Natural killer cell (primary cell): ENCODE data around the gene SYNE2. TPM values are rescaled to one million over a fixed set of nuclear protein-coding genes. Genes with fewer than 3 reads are reported as not detected.

Experiments used
- ATAC-seq, 3 donors: fragments of 150-1000 bp in 2 of 3; fragments of 200-7000 bp in 1 of 3; cut with Tn5 transposase; 1 replicate in 1 of 3; 2 replicates in 2 of 3; pipeline ENCODE4 v1.10.0; 2021; ENCODE audit warnings: mild to moderate bottlenecking in 2 of 3, moderate library complexity in 2 of 3
- DNase-seq, 2 donors: peaks; one replicate each; pipeline versions ENCODE4 v3.0.0 to v3.0.0-alpha.2; 2013 to 2021; ENCODE audit warnings: mixed read lengths in 1 of 2
- H3K27ac ChIP-seq: one replicate; pipeline ENCODE4 v1.5.1; 2013; ENCODE audit warnings: mild to moderate bottlenecking, low read length
- H3K27me3 ChIP-seq: one replicate; pipeline ENCODE4 v1.6.1; 2013; ENCODE audit warnings: low read length; ENCODE audit not compliant: control insufficient read depth, insufficient read depth
- H3K36me3 ChIP-seq: one replicate; pipeline ENCODE4 v1.6.1; 2013; ENCODE audit warnings: low read length; ENCODE audit not compliant: control insufficient read depth, insufficient read depth
- H3K4me1 ChIP-seq: one replicate; pipeline ENCODE4 v1.6.1; 2013; ENCODE audit warnings: low read length; ENCODE audit not compliant: control insufficient read depth, insufficient read depth
- H3K4me3 ChIP-seq: one replicate; pipeline ENCODE4 v1.5.1; 2013; ENCODE audit warnings: low read length
- H3K9me3 ChIP-seq: one replicate; pipeline ENCODE4 v1.6.1; 2013; ENCODE audit warnings: low read length; ENCODE audit not compliant: control insufficient read depth, insufficient read depth
- H3K27ac Mint-ChIP-seq, 2 donors: one replicate each; pipeline ENCODE4 v1.8.0; 2022; ENCODE audit warnings: mild to moderate bottlenecking in 2 of 2, mixed read lengths in 2 of 2, moderate library complexity in 1 of 2
- H3K27me3 Mint-ChIP-seq, 2 donors: one replicate each; pipeline ENCODE4 v1.8.0; 2022; ENCODE audit warnings: low read depth in 2 of 2, mixed read lengths in 2 of 2
- H3K36me3 Mint-ChIP-seq: one replicate; pipeline ENCODE4 v1.8.0; 2022; ENCODE audit warnings: mixed read lengths
- H3K4me1 Mint-ChIP-seq, 2 donors: one replicate each; pipeline ENCODE4 v1.8.0; 2022; ENCODE audit warnings: mixed read lengths in 2 of 2
- H3K4me3 Mint-ChIP-seq: one replicate; pipeline ENCODE4 v1.8.0; 2022; ENCODE audit warnings: mild to moderate bottlenecking, moderate library complexity, mixed read lengths
- H3K9me3 Mint-ChIP-seq, 2 donors: one replicate each; pipeline ENCODE4 v1.8.0; 2022; ENCODE audit warnings: mixed read lengths in 2 of 2
- WGBS: methylation state at CpG from one replicate; pipeline ENCODE4 v1.1.7; 2013; ENCODE audit warnings: missing lambda C conversion rate; ENCODE audit not compliant: insufficient coverage; 5-methylcytosine and 5-hydroxymethylcytosine counted together
- intact Hi-C: fragments of 100-400 bp; cut with micrococcal nuclease; formaldehyde crosslinking; loops from one replicate; pipeline ENCODE4 v1.14.2; 2022
- total RNA-seq, 4 donors: library from RNA; stranded (reverse); fragments of 120-200 nt in 1 of 4; gene quantifications; one replicate each; pipeline versions ENCODE4 v1.2.3 to v1.2.4, GENCODE V29; 2013 to 2022
- TF ChIP-seq, protein P1 (sequence below): fragments of 200-600 bp; IDR thresholded peaks from one replicate; pipeline ENCODE4 v1.8.0; 2022; ENCODE audit warnings: antibody characterized with exemption

Gene SYNE2
- total RNA-seq, 3 donors from 2014 or later (not counting 1 experiment from before 2014, with no cell fraction given) = 325 to 434 (median 373) TPM

DNA sequence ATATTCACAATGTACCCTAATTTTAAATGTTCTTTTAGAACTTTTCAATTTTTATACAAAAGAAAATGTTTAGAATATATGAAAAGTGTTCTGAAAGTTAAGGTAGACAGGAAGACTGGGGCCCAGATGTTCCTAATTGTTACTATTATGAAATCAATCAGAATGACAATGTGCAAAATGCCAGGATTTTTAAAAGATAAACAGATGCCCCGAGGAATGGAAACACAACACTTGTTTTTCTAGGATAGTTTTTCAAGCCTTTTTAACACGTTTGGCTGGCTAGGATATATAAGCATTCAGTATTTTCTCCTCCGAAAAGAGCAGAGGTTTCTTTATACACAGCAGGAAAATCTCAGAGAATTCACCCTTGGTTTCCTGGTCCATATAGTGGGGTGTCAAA is 334.5 kb downstream of the SYNE2 start:
- intact Hi-C loops = no loop called here
- Mint-ChIP-seq H3K4me1 (peaks cover 5% of the 10 kb centered on the region in 2 donors), H3K4me3 (no peak overlapping the region), H3K9me3 (no peaks in the 10 kb centered on the region), H3K27me3 (no peaks in the 10 kb centered on the region), H3K27ac (no peak overlapping the region), H3K36me3 (peaks cover 41% of the 10 kb centered on the region)
- Histone ChIP-seq H3K4me3 (no peak overlapping the region), H3K9me3 (no peaks in the 10 kb centered on the region), H3K27me3 (no peaks in the 10 kb centered on the region), H3K36me3 (peaks cover 50% of the 10 kb centered on the region), H3K4me1 (no peaks in the 10 kb centered on the region), H3K27ac (no peak overlapping the region)
- 92% methylated on average over 3 of the region's 3 CpGs for WGBS
- ATAC-seq = no peak
- TF ChIP-seq, protein P1, sequence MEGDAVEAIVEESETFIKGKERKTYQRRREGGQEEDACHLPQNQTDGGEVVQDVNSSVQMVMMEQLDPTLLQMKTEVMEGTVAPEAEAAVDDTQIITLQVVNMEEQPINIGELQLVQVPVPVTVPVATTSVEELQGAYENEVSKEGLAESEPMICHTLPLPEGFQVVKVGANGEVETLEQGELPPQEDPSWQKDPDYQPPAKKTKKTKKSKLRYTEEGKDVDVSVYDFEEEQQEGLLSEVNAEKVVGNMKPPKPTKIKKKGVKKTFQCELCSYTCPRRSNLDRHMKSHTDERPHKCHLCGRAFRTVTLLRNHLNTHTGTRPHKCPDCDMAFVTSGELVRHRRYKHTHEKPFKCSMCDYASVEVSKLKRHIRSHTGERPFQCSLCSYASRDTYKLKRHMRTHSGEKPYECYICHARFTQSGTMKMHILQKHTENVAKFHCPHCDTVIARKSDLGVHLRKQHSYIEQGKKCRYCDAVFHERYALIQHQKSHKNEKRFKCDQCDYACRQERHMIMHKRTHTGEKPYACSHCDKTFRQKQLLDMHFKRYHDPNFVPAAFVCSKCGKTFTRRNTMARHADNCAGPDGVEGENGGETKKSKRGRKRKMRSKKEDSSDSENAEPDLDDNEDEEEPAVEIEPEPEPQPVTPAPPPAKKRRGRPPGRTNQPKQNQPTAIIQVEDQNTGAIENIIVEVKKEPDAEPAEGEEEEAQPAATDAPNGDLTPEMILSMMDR = no peak
- no peak for DNase-seq

DNA sequence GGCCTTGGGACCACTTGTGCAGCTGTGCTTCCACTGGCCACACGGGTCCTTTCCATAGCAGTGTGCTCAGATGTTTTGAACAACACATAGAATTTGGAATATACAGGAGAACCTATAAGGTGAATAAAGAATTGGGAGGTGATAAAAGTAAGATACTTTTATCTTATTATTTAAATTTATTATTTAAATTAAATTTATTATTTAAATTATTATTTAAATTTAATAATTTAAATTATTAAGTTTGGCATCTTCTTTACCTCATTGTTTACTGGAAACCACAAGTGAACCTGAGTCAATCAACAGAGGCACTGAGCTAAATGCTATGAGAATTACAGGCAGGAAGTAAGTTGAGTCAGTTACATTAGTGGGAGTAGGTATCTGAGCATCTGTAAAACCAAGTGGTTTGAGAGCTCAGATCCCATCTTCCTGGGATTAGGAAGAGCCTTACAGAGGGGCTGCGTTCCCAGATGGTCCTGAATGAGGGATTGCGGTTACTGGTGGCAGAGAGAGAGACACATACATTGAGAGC is 338.2 kb downstream of the SYNE2 start:
- no peaks in the 10 kb centered on the region for H3K4me1 ChIP-seq
- 97% methylated on average over 3 of the region's 3 CpGs for WGBS
- H3K27me3 Mint-ChIP-seq = no peaks in the 10 kb centered on the region
- H3K4me3 Mint-ChIP-seq = no peak overlapping the region
- H3K27ac ChIP-seq = no peak overlapping the region
- H3K4me1 Mint-ChIP-seq = peaks cover 20 to 30% of the 10 kb centered on the region in 2 donors
- no peaks in the 10 kb centered on the region for H3K9me3 ChIP-seq
- no peak for DNase-seq
- peaks cover 40% of the 10 kb centered on the region for H3K36me3 Mint-ChIP-seq
- H3K36me3 ChIP-seq = peaks cover 47% of the 10 kb centered on the region
- no peaks in the 10 kb centered on the region for H3K9me3 Mint-ChIP-seq
- H3K27ac Mint-ChIP-seq = peak overlapping the region in 1 of 2 donors; percentile 17
- TF ChIP-seq, protein P1 = no peak
- H3K4me3 ChIP-seq = no peak overlapping the region
- no peak for ATAC-seq
- no peaks in the 10 kb centered on the region for H3K27me3 ChIP-seq
- intact Hi-C loops = no loop called here

DNA sequence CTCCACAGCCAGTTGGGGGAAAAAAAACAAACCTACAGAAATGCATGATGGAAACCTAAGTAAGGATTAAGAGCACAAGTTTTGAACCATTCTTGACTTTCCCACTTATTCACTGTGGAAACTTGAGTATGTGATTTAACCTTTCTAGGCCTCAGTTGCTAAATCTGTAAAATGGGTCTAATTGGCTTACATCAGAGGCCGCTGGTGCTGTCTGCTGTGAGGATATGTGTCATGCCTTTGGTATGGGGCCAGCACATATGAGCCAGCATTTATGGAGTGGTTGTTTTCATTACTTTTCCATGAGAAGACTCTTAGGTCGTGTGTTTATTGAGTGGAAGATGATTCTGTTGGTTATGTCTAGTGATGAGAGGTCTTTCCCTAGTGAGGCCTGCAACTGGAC is 339.0 kb downstream of the SYNE2 start:
- H3K27ac Mint-ChIP-seq = peak overlapping the region; percentile 17 to 21
- intact Hi-C loops = no loop called here
- no peaks in the 10 kb centered on the region for H3K9me3 Mint-ChIP-seq
- H3K27me3 ChIP-seq = no peaks in the 10 kb centered on the region
- H3K4me1 Mint-ChIP-seq = peaks cover 27 to 37% of the 10 kb centered on the region in 2 donors
- no peak overlapping the region for H3K4me3 Mint-ChIP-seq
- ATAC-seq (no peak), DNase-seq (no peak)
- peaks cover 41% of the 10 kb centered on the region for H3K36me3 ChIP-seq
- TF ChIP-seq, protein P1 = no peak
- no peaks in the 10 kb centered on the region for H3K9me3 ChIP-seq
- no peaks in the 10 kb centered on the region for H3K27me3 Mint-ChIP-seq
- H3K4me1 ChIP-seq = peaks cover under 1% of the 10 kb centered on the region
- WGBS = 80% methylated on average over 2 of the region's 2 CpGs
- H3K36me3 Mint-ChIP-seq = peaks cover 32% of the 10 kb centered on the region
- H3K4me3 ChIP-seq = no peak overlapping the region
- no peak overlapping the region for H3K27ac ChIP-seq

DNA sequence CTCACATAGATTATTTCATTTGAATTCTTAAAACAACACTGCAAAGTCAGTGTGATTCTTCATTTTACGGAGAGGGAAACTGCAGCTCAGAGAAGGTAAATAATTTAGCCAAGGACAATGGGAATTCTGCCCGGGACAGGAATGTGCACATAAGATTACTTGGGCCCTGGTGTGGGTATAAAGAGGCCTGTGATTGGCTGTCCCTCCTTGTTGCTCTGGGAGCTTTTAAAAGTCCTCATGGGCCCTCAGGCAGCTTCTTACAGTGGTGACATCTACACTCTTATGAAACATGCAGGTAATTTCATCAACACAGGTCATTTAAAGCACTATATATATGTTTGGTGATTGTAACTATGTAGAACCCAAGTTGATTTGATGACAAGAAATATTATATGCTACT is 341.0 kb downstream of the SYNE2 start:
- Mint-ChIP-seq H3K9me3 (no peaks in the 10 kb centered on the region), H3K4me3 (no peak overlapping the region), H3K27ac (peak overlapping the region; percentile 61 to 82), H3K27me3 (no peaks in the 10 kb centered on the region), H3K36me3 (peaks cover 22% of the 10 kb centered on the region), H3K4me1 (peaks cover 37 to 49% of the 10 kb centered on the region in 2 donors)
- Histone ChIP-seq H3K27me3 (no peaks in the 10 kb centered on the region), H3K27ac (no peak overlapping the region), H3K4me1 (peaks cover 4% of the 10 kb centered on the region), H3K36me3 (peaks cover 31% of the 10 kb centered on the region), H3K9me3 (no peaks in the 10 kb centered on the region), H3K4me3 (no peak overlapping the region)
- ATAC-seq (no peak), DNase-seq (no peak)
- intact Hi-C loops = no loop called here
- TF ChIP-seq, protein P1 = no peak
- WGBS = 98% methylated on average over 2 of the region's 2 CpGs
